GM19463 (cell line): ENCODE measurements around the gene TMEM106C.
"Not testable (repeated sequence)": the region's sequence is repeated elsewhere in the genome, so short reads cannot be mapped to it uniquely, and the experiment has no call there.

Experiments
- ATAC-seq: cut with Tn5 transposase; IDR thresholded peaks from one replicate; pipeline ENCODE4 v1.9.1; 2021; ENCODE audit warnings: mild to moderate bottlenecking, moderate library complexity; ENCODE audit not compliant: unreplicated experiment

The TMEM106C gene

DNA sequence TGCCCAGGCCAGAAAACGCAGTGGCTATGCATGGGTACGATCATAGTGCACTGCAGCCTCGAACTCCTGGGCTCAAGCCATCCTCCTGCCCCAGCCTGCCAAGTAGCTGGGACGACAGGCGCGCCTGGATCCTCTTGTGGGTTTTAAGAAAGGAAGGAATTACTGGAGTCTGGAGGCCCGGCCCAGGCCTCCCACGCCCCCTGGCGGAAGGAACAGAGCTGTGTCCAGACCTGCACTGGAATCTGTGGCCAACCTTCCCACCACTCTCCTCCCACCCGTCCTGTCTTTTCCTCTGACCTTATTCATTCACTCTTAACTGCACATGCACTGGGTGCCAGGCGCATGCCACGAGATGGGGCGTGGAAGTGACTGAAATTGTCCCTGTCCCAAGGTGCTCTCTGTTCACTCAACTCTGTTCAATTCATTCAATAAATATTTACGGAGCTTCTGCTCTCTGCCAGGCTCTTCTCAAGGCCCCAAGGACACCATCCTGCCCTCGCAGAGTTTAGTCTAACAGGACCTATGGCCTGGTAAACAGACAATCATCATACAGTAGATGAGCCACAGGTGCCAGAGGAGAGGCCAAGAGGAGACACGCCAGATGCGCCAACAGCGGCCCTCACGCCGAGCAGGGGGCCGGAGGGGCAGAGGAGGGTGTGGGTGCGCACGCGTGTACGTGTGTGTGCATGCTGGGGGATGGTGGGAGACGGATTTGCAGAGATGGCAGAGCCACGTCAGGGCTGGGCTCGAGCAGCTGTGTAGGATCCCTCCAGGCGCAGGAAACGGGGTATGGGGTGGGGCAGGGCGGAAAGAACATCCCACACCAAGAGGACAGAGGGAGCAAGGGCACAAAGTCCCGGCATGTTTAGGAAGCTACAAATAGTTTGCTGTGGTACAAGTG is 13.7 kb upstream of the TMEM106C start:
- ATAC-seq = no peak

DNA sequence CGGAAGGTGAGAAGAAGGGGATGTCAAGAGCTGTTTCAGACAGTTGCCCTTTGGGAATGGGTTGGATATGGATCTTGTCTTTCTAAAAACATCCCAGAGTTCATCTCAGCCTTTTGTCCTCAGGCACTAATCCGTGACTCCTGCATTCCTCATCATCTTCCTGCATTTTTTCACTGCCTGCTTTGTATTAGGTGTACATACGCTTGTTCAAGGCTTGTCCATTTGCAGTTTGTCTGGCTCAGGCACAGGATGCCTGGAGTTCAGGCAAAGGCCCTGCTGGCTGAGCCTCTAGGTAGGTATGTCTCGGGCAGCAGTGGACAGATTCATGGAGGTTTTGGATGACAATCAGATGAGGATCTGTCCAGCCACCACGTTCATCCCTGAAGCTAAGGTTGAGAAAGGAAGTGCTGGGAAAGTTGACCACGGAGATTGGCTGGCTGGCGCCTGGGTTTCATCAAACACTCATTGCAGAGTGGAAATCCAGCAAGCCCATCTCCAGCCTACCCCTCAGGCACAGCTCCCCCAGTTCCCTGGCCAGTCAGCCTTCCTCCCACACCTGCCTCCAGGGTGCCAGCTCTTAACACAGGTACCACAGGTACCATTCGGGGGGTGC is 12.4 kb upstream of the TMEM106C start:
- no peak for ATAC-seq

DNA sequence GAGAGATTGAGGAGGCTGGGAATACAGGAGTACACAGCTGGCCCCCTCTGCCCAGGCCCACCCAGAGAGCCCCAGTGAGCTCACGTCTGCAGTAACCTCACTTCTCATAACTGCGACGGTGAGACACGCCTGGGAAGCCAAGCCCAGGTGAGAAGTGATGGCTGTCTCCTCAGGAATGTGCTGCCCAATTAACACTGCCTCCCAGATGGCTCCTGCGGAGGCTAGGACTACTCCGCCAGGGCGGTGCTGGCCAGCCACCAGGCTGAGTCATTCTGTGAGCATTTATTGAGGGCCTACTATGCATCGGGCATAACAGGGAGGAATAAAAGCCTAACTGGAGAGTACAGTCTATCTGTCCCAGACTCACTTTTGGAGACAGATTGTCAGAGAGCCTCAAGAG is 9.3 kb upstream of the TMEM106C start:
- no peak for ATAC-seq

DNA sequence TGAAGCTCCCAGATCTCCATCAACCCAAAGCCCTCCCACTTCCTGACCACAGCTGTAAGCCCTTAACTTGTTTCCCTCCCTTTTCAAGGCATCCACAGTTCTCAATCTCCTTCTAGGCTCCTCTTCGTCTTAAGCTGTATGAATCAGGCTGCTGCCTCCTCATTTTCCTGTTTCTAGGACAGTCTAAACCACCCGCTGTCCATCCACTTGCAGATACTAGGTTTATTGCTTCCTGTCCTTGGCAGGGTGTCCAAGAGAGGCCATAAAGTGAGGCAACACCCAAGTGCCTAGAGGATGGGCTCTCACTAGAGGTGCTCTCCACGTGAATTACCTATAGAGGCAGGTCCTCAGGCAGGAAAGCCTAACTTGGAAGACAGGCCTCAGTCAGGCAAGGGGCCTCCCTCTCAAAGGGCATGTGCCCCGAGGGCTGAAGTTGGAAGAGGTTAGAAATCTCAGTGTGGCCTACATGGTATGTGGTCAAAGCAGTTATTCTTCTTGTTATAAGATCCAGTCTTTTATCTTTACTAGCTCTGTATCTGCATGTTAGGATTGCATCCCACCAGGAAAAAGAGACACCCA is 8.8 kb upstream of the TMEM106C start:
- ATAC-seq = no peak

DNA sequence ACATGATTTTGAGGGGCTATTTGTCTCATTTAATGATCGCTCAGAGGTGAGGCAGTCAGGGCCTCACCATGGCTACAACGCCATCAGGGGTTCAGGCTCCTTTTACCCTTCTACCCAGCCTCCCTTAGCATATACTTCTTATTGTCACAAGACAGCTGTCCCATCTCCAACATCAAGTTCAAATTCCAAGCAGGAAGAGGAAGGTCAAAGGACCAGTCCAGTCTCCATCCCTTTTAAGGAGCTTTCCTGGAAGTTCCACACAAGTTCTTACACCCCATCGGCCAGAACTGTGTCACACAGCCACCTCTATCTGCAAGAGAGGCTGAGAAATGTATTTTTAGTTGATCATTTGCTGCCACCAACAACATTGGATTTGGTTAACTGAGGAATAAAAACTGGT is 8.3 kb upstream of the TMEM106C start:
- no peak for ATAC-seq

DNA sequence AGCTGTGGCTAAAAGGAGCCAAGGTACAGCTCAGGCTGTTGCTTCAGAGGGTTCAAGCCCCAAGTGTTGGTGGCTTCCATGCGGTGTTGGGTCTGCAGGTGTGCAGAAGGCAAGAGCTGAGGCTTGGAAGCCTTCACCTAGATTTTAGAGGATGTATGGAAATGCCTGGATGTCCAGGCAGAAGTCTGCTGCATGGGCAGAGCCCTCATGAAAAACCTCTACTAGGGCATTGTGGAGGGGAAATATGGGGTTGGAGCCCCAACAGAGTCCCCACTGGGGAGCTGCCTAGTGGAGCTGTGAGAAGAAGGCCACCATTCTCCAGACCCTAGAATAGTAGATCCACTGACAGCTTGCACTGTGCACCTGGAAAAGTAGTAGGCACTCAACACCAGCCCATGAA is 5.7 kb upstream of the TMEM106C start:
- ATAC-seq = not testable (repeated sequence)

DNA sequence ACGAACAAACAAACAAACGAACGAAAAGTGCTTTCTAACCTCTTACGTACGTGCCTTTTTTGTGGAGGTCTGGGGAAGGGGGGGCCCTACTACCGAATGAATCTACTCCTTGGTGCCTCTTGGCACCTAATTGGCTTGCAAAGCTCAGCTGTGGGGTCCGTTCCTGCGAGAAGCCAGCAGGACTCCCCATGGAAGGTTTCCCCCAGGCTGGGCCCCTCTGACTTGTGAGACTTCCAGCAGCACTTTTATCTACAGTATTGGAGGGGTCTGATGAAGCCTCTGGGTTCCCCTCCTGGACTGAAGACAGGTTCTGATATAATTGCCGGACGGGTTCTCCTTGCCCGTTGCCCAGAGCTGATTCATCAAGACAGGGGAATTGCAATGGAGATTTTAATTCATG is 1.2 kb upstream of the TMEM106C start:
- no peak for ATAC-seq

DNA sequence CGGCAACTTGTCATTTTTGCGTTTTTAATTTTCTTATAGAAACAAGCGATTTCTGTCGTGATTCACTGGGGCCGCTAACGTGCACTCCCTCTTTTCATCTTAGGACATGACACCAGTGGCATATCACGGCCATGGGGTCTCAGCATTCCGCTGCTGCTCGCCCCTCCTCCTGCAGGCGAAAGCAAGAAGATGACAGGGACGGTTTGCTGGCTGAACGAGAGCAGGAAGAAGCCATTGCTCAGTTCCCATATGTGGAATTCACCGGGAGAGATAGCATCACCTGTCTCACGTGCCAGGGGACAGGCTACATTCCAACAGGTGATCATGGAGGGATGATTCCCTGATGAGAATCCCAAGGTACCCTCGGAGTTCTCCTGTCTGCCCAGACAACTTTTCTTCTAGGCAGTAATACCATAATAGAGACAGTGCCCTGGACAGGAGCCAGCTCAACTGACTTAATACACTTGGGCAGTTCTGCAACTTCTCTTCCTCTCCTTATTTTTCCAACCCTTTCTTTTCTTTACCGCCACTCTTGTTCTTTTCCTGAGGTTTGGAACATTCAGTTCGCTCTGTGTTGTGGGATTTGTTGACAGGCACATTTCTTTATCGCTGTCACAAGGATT is 821 bp downstream of the TMEM106C start:
- no peak for ATAC-seq

DNA sequence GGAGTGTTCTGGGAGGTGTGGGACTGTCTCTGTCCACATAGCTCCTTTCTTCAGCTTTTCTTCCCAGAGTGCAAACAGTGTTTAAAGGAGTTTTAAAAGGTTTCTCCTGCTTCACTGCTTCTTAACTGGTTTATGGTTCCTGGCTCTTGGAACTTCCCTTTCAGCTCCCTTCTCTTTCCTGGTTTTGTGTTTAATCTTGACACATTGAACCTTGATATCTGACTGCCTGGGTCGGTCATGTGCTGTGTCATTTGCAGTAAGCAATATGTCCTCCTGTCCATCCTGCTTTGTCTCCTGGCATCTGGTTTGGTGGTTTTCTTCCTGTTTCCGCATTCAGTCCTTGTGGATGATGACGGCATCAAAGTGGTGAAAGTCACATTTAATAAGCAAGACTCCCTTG is 2.2 kb downstream of the TMEM106C start:
- ATAC-seq = no peak

DNA sequence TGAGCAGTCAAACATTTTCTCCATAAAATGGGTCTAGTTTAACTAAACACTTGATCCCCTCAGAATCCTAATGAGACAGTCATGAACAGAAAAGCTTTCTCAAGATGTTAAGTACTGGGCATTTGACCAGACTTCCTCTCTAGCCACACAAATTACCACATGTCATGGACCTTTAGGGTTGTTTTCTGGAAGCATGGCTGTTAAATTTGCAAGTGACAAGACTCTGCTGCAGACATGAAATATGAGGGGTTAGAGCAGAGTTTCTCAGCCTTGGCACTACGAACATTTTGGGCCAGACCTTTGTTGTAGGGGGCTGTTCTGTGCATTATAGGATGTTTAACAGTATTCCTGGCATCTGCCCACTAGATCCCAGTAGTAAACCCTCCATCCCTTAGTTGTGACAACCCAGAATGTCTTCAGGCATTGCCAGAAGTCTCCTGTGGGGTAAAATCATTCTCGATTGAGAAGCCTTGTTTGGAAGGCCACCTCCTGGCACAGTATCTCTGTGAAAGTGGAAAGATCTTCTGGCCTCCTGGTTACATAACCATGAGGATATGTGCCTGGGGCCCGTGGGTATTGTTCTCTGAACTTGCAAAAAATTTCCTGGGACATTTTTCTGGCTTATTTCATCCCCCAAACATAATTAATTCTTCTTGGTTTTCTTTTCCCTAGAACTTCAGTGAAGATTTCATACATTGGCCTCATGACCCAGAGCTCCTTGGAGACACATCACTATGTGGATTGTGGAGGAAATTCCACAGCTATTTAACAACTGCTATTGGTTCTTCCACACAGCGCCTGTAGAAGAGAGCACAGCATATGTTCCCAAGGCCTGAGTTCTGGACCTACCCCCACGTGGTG is 4.3 kb downstream of the TMEM106C start:
- ATAC-seq = no peak

DNA sequence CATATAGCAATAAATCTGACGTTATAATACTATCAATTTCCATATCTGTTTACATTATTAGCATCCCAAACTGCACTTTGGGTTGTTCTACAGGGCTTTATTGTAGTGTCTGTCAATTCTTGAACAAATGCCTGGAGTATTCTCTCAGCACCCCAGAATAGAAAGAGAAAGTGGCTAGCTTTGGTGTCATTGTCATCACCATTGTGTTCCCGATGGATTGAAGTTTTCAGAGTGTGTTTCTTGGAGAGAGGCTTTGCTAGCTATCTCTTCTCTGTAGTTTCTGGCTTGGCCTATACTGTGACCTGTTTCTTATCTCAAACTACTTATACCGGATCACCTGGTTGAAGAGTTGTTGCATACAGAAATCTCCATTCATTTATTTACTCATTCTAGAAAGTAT is 6.4 kb downstream of the TMEM106C start:
- ATAC-seq = no peak

DNA sequence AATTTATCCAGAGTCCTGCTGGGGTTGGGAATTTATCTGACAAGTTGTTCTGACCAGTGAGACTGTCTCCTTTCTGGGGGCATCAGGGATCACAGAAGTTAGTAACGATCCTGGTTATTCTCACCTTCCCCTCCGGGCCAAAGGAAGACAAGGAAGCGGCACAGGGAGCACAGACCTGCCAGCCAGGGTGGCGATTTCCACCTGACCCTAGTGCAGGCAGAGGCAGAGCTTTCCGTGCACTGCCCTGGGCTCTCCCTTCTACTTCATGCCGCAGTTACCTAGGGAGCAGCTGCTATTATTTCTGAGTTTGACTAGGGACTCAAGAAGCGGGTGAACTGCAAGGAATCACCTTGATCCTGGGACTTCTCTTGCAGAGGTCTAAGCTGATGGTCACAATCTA is 7.4 kb downstream of the TMEM106C start:
- no peak for ATAC-seq

DNA sequence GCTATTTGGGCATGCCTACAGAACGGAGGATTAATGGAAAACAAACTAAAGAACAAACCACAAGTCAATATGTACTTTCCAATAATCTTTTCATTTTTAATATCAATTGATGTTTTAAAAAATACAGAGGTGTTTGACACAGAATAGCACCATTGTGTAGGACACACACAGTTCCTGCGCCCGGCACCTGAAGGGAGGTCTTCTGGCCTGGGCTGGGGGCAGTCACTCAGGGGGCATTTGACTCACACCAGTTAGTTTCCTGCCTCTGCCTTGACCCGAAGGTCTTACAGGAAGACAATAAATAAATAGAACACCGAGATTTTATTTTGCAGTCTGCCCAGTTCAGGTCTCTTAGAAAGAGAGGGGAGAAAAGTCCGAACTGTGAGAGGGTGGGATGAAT is 9.5 kb downstream of the TMEM106C start:
- ATAC-seq = no peak

DNA sequence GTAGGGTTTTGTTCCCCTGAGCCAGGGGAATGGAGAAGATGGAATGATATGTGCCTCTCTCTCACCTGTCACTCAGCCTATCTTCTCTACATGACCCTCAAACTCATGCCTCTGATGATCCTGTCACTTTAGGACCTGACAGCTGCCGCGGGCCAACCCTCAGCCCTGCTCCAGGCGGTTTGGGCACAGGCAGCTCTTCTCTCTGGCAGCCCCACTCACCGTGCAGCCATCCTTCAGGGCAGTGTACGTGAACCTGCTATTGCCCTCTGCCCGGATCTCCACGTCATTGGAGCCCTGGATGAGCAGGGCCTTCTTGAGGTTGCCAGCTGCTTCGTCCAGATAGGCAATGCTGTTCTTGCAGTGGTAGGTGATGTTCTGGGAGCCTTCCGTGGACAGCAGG is 10.5 kb downstream of the TMEM106C start:
- no peak for ATAC-seq

DNA sequence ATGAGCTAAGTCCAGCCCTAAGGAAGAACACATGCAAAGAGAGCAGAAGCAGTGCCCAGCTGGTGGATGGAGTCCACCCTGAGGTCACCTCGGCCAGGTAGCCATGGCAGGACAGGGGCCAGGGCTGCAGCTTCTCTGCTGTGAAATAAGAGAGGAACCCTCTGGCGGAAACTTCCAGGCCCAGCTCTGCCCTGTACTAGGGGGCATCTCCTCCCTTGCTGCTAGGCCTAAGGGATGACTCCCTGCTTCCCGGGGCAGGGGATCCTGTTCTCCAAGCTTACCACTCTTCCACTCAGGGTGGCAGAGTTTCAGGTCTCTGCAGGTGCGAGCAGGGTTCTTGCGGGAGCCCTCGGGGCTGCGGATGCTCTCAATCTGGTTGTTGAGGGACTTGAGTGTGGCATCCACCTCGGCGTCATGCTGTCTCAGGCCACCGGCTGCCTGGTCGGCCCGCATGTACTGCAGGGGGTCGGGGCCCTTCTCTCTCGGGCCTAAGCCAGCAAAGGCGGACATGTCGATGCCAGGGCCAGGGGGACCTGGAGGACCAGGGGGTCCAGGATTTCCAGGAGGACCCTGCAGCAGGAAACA is 11.7 kb downstream of the TMEM106C start:
- ATAC-seq = no peak

DNA sequence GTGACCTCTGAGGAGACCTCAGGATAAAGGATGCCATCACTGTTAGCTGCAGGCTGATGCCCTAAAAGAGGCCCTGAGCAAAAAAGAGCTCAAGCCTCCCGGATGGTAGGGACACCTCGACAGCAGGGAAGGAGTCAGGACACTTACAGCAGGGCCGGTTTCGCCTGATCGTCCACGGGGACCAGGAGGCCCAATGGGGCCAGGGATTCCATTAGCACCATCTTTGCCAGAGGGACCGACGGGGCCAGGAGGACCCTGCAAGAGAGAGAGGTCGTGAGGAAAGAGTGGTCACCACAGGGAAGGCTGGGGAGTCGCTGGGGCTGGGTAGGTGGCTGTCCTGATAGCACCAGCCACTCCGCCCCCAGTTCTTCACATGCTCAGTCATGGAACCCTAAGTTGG is 12.4 kb downstream of the TMEM106C start:
- ATAC-seq = no peak

DNA sequence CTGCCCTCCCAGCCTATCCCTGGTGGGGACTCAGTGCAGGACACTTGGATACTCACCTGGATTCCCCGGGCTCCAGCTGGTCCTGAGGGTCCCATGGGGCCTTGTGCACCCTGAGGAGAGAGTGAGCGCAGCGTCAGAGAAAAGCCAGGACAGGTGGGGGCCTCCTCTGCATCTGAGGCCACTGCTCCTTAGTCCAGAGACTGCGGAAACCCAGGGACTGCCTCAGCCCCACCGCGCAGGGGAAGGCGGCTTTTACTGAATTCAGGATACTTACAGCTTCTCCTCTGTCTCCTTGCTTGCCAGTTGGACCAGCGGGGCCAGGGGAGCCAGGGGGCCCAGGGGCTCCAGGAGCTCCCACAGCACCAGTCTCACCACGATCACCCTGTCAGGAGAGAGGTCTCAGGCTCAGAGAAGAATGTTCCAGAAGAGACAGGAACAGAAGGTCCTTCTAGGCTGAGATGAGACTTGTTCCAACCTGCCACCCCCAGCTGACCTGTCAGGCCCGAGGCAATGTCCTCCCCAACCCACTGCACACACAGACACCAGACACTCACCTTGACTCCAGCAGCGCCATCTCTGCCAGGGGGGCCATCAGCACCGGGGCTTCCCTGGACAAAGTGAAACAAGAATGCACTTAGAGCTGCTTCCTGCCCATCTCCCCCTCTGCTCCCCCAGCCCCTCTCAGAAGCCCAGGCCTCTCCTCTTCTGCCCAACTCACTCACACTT is 13.8 kb downstream of the TMEM106C start:
- no peak for ATAC-seq

DNA sequence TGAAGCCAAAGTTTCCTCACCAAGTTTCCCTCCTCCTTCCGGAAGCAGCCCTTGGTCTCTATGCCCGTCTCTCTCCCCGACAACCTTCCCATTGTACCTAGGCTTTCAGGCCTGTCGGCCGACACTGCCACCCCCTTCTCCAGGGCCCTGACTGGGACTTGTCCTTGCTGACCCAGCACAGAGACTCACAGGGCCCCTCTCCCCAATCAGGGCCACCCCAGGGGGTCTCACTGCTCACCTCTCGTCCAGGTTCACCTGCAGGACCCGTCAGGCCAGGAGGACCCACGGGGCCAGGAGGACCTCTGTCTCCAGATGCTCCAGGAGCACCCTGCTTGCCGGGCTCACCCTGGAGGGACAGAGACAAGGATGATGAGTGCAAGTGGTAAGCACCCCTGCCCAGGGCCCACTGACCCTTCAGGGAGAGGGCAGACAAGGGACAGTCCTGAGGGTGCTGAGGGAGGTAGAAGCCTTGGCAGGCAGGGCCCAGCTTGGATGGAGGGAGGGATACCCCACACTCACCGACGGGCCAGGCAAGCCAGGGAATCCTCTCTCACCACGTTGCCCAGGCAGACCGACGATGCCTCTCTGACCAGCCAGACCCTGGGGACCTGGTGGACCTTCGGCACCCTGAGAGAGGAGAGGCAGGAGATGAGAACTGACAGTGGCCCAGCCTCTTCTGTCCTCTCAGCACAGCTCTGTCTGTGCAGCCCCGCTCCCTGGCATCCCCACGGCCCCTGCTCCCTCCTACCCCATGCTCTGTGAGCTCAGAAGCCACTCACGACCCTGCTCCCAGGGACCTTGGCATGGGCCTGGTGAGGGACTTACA is 14.6 kb downstream of the TMEM106C start:
- no peak for ATAC-seq

DNA sequence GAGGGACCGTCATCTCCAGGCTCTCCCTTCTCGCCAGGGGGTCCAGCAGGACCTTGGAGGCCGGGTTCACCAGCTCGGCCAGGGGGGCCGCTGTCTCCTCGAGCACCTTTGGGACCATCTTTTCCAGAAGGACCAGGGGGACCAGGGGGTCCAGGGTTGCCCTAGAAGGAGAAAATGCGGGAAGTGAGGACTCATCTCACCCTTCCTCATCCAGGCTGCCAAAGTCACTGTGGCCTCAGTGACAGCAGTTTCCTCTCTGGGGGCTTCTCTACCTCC is 15.1 kb downstream of the TMEM106C start:
- no peak for ATAC-seq
